ENCODE results near the gene WDFY2.
A peak's percentile ranks its signal among the peaks of the same experiment; 100 is the strongest.
"Not testable (repeated sequence)": the region's sequence is repeated elsewhere in the genome, so short reads cannot be mapped to it uniquely, and the experiment has no call there.

The WDFY2 gene

DNA sequence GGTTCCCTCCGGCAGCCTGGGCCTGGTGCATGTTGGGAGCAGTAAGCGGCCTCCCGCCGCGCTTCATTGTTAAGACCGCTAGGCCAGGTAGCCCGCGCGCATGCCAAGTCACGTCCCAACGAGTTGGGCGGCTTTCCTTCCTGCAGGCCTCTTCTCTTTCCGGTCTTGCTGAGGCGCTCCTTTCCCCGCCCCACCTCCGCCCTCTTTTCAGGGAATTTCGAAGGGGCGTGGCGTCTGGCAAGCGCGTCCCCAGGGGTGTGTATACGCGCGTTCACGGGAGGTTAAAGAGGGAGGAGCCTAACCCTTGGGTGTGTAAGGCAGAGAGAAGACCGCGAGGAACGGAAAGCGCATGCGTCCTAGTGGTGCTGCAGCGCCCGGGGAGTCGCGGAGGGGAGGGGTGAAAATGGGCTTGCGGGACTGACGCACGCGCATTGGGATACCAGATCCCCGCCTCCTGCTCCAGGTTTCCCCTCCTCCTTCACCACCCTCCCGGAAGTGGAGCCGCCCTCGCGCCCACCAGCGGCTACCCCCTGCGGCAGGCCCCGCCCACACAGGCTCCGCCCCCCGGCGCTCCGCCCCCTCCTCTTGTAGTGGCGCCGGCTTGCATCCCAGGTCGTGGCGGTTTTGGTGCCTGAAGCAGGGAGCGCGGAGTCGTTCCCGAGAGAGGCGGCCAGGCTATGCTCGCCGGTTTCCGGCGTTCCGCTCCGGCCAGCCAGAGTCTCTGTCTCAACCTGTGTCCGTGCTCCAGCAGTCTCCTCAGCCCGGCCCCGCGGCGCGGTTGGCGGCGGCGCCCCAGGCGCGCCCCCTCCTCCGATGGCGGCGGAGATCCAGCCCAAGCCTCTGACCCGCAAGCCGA, at the start of gene WDFY2:
Gene WDFY2, plus strand, starts transcription at position 588 of the 856 bp plus-strand sequence. Its CDS starts 226 bp downstream, at position 814.
- peak; percentile 98 to 100 (median 99) for DNase-seq (ENCODE audit: low read depth in 3 of 3, low spot score in 1 of 3)

DNA sequence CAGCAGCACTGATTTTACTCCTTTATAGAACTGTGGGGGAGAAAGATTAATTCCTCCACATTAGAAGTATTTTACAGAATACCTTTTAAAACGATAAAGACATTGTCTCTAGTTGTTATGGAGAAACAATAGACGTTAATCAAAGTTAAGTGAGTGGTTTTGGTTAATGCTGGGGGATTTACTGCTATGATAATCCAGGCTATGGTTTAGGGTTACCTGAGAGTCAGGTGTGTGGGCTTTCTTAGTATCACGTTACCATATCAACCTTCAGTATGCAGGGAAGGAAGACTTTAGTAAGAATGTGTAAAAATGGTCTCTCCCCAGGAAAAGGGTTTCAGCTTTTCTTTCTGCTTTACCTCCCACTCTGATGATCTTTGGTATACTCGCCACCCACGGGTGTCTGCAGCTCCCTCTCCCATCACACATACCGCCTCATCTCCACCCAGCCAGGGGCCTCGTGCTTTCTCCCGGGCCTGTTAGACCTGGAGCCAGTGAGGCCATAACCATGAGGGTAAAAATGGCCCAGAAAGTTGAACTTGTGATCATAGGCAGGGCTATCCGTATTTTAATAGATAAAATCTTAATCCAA, 45.6 kb upstream of the WDFY2 start:
- DNase-seq (ENCODE audit: low read depth in 3 of 3, low spot score in 1 of 3): no peak

DNA sequence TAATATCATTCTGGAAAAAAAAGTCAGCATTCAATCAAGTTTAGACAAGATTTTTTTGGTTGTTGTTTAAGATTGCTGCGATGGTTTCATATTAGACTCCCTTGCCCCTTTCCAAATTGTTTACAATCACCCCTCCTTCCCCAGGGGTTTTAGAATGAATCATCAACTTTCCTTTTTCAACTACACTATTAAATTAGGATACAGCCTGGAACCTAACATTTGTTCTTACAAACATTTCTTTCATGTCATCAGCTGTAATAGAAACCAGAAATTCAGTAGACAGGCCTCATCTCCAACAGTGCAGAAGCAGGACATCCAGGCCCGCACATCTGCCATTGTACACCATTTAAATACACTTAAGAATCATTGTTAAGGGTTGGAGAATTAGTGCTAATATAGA, 44.4 kb upstream of the WDFY2 start:
- DNase-seq (ENCODE audit: low read depth in 3 of 3, low spot score in 1 of 3): no peak

- DNase-seq (ENCODE audit: low read depth in 3 of 3, low spot score in 1 of 3): no peak
Measured at GRCh38 chr13:51541037-51541436, 43.2 kb upstream of the WDFY2 start.

DNA sequence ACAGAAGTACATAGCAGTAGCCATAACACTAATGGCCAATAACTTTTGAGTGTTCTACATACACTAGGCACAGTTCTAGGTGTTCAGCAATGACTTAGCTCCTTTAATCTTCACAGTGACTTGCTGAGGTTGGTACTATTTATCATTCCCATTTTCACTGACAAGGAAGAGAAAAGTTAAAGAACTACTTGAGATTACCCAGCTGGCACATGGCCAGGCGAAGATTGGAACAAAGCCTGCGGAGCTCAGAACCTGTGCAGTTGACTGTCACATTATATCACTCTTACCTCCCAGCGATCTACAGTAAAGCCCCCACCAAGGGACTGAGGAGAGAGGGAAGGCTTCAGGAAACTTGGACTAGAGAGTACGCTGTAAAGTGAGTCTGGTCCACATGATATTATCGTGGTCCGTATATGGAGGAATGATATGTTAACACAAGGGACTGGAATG, 42.4 kb upstream of the WDFY2 start:
- DNase-seq (ENCODE audit: low read depth in 3 of 3, low spot score in 1 of 3): no peak

- DNase-seq (ENCODE audit: low read depth in 3 of 3, low spot score in 1 of 3): no peak
Measured at GRCh38 chr13:51542346-51543242, 41.7 kb upstream of the WDFY2 start.

- DNase-seq (ENCODE audit: low read depth in 3 of 3, low spot score in 1 of 3): not testable (repeated sequence)
Measured at GRCh38 chr13:51545446-51545845, 38.8 kb upstream of the WDFY2 start.

- DNase-seq (ENCODE audit: low read depth in 3 of 3, low spot score in 1 of 3): no peak
Measured at GRCh38 chr13:51547425-51548176, 36.7 kb upstream of the WDFY2 start.

GRCh38 chr13:51549050-51549449, 35.2 kb upstream of the WDFY2 start:
- no peak for DNase-seq (ENCODE audit: low read depth in 3 of 3, low spot score in 1 of 3)

- no peak for DNase-seq (ENCODE audit: low read depth in 3 of 3, low spot score in 1 of 3)
Measured at GRCh38 chr13:51549593-51549992, 34.7 kb upstream of the WDFY2 start.

DNA sequence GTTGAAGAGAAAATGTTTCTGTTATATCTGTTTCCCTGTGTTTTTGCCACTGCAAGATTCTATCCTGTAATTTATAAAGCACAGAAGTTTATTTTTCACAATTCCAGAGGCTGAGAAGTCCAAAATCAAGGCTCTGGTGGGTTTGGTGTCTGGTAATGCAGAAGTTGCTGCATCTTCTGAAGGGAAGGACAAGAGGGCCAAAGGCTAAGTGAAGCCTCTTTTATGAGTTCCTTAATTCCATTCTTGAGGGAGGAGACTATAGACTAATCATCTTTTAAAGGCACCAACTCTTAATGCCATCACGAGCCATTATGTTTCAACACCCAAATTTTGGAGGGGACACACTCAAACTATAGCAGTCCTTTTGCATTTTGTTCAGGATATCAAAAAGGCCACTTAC, 34.1 kb upstream of the WDFY2 start:
- DNase-seq (ENCODE audit: low read depth in 3 of 3, low spot score in 1 of 3): no peak

DNA sequence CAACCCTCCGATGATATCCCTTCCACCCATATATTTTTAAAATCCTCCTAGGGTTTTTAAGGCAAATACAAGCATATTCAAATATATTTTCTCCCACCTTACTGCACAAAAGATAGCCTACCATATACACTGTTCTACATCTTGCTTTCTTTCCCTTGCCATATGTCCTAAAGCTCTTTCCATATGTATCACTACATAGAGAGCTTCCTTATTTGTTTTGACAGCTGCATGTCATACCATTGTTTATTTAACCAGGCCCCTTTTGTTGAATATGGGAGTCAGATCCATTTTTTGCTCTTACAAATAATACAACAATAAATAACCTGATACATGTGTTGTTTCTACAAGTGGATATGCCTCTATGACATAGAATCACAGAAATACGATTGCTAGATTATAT, 32.8 kb upstream of the WDFY2 start:
- DNase-seq (ENCODE audit: low read depth in 3 of 3, low spot score in 1 of 3): no peak

DNA sequence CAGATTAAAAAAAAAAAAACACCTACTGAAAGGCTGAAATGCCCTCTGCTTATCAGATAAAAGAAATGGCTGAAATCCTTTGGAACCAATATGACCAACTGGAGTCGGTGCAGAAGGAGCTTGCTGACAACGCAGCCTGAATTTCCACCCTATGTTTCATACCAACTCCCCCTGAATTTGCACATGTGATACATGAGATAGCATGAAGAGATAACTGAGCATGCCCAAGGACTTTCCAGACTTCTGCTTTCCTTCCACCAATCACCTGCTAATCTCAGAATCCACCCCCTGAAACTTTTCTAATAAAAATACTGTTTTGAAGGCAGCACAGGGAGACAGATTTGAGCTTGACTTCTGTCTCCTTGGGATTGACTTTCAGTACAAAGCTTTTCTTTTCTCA, 32.2 kb upstream of the WDFY2 start:
- no peak for DNase-seq (ENCODE audit: low read depth in 3 of 3, low spot score in 1 of 3)

DNA sequence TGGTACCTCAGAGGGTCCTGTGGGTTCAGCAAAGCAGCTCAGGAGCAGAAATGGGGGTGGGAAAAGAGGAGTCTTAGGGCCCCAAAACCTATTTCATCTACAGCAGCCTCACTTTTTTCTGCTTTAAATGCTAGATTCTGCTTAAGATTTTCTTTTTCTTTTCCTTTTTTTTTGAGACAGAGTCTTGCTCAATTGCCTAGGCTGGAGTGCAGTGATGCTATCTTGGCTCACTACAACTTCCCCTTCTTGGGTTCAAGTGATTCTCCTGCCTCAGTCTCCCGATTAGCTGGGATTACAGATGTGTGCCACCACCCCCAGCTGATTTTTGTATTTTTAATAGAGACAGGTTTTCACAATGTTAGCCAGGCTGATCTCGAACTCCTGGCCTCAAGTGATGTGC, 30.7 kb upstream of the WDFY2 start:
- DNase-seq (ENCODE audit: low read depth in 3 of 3, low spot score in 1 of 3): no peak

DNA sequence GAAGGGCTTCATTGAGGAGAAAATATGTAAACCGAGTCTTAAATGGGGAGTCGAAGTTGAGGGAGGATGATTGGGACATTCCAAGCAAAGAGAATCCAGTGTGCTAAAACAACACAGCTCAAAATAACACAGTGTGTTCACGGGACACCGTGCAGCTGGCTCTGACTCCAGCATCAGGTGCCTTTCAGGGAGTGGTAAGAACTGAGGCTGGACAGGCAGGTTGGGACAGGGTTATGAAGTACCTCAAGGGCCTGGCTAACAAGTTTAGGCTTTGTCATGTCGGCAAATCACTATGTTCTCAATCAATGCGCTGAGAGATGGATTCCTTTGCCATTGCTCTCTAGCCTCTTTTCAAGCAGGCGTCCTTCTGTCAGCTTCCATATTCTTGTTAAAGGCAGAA, 27.5 kb upstream of the WDFY2 start:
- no peak for DNase-seq (ENCODE audit: low read depth in 3 of 3, low spot score in 1 of 3)

DNA sequence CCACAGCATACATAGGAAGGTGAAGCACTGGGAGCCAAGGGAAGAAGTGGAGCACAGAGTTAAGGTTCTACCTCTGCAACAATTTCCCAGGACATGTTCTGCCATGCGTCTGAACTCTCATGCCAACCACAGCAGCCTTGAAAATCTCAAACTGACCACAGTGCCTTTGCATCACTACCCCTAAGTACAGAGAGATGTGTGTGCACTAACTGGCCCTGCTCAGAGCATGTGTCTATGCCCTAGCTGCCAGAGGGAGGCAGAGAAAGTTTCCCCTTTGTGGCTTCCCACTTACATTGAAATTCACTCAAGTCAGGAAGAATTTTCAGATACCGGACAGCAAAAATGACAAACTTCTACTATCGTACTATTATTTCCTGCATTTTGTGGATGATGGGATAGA, 26.8 kb upstream of the WDFY2 start:
- no peak for DNase-seq (ENCODE audit: low read depth in 3 of 3, low spot score in 1 of 3)

- no peak for DNase-seq (ENCODE audit: low read depth in 3 of 3, low spot score in 1 of 3)
Measured at GRCh38 chr13:51557875-51558612, 26.2 kb upstream of the WDFY2 start.

- DNase-seq (ENCODE audit: low read depth in 3 of 3, low spot score in 1 of 3): no peak
Measured at GRCh38 chr13:51559946-51560735, 24.1 kb upstream of the WDFY2 start.

DNA sequence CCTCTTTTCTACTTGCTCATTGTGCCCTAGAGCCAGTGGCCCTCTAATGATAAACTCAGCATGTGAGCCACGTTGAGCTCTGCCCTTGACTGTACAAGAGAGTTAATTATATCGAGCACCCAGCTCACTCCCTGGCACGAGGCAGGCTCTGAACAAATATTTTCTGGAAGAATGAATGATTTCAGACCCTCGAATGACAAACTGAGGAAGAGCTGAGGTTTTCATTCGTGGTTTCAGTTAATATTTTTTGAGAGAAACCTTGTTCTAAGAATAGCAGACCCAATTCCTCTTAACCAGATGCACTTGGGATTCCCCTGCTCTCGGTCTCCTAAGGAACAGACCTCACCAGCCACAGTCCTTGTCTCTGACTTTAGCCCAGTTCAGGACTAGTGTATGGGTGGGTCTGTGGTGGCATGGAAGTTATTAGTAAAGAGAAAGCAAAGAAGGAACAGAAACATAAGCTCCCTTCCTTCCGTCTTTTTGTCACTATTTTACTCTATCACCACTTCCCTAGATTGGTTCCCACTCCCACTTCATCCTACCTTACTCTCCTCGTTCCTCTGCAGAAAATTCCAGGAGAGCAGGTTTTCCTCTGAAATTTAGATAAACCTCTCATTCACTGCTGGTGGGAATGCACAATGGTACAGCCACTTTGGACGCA, 22.1 kb upstream of the WDFY2 start:
- no peak for DNase-seq (ENCODE audit: low read depth in 3 of 3, low spot score in 1 of 3)
